NB4 (cell line): ENCODE measurements around the gene STAP2.
"Not testable (repeated sequence)": the region's sequence is repeated elsewhere in the genome, so short reads cannot be mapped to it uniquely, and the experiment has no call there.

Source experiments
- DNase-seq: peaks from one replicate; pipeline ENCODE4 v3.0.0; 2010; ENCODE audit warnings: low read depth
- H3K4me3 ChIP-seq: one replicate; pipeline ENCODE4 v1.5.1; 2011; ENCODE audit warnings: mild to moderate bottlenecking, low read depth, low read length, moderate library complexity
- MYC ChIP-seq: IDR thresholded peaks from 2 replicates; pipeline ENCODE4 v1.6.1; 2011; ENCODE audit warnings: low read depth, low read length
- POLR2A ChIP-seq: IDR thresholded peaks from 2 replicates; pipeline ENCODE4 v1.6.1; 2011; ENCODE audit warnings: mild to moderate bottlenecking; ENCODE audit not compliant: insufficient read length; ENCODE audit errors: extremely low read depth
- TF ChIP-seq, protein P1 (sequence below): IDR thresholded peaks from 2 replicates; pipeline ENCODE4 v1.6.1; 2011; ENCODE audit warnings: low read depth, low read length
- TF ChIP-seq, protein P2 (sequence below): IDR thresholded peaks from one replicate; pipeline ENCODE4 v1.5.1; 2012; ENCODE audit warnings: low read depth, low read length

STAP2 gene

DNA sequence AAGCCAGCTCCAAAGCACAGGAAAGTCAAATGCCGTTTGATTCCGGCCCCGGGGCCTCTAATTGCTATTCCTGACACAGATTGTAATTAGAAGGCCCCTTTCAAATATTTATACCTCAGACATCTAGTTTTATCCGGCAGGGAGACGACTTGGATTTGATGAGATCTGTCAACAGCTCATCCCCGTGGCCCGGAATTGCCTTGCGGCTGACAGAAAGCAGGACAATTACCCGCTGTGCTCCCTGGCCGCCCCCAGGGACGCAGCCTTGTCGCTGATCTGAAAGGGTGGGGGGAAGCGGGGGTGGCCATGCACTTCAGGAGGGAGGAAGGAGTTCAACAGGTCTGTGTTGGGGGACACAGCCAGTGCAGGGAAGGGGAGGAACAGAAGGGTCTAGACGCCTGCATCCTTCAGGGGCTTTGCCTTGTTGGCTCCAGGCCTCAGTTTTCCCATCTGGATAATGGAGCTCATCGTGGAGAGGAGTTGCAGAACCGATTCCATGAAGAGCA, 61.4 kb downstream of the STAP2 start:
- H3K4me3 ChIP-seq: no peak overlapping the region
- TF ChIP-seq, protein P1, sequence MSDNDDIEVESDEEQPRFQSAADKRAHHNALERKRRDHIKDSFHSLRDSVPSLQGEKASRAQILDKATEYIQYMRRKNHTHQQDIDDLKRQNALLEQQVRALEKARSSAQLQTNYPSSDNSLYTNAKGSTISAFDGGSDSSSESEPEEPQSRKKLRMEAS: no peak
- no peak for TF ChIP-seq POLR2A
- TF ChIP-seq, protein P2, sequence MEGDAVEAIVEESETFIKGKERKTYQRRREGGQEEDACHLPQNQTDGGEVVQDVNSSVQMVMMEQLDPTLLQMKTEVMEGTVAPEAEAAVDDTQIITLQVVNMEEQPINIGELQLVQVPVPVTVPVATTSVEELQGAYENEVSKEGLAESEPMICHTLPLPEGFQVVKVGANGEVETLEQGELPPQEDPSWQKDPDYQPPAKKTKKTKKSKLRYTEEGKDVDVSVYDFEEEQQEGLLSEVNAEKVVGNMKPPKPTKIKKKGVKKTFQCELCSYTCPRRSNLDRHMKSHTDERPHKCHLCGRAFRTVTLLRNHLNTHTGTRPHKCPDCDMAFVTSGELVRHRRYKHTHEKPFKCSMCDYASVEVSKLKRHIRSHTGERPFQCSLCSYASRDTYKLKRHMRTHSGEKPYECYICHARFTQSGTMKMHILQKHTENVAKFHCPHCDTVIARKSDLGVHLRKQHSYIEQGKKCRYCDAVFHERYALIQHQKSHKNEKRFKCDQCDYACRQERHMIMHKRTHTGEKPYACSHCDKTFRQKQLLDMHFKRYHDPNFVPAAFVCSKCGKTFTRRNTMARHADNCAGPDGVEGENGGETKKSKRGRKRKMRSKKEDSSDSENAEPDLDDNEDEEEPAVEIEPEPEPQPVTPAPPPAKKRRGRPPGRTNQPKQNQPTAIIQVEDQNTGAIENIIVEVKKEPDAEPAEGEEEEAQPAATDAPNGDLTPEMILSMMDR: no peak
- no peak for TF ChIP-seq MYC
- no peak for DNase-seq

DNA sequence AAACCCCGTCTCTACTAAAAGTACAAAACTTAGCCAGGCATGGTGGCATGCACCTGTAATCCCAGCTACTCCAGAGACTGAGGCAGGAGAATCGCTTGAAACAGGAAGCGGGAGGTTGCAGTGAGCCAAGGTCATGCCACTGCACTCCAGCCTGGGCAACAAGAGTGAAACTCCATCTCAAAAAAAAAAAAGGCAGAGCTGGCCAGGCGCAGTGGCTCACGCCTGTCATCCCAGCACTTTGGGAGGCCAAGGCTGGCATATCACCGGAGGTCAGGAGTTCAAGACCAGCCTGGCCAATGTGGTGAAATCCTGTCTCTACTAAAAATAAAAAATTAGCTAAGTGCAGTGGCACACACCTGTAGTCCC, 64.3 kb downstream of the STAP2 start:
- not testable (repeated sequence) for H3K4me3 ChIP-seq, DNase-seq
